Right lobe of liver (tissue), 4 donors: ENCODE measurements around the gene PAFAH1B1.

ENCODE experiments used
- POLR2A ChIP-seq: fragments of 450-650 bp; IDR thresholded peaks from one replicate; pipeline ENCODE4 v1.6.1; 2017; ENCODE audit warnings: antibody characterized with exemption, mild to moderate bottlenecking
- TF ChIP-seq, protein P1 (sequence below), 4 donors: fragments of 200-600 bp in 3 of 4; fragments of 450-650 bp in 1 of 4; IDR thresholded peaks; one replicate each; pipeline versions ENCODE4 v1.5.1 to v1.8.0; 2016 to 2022; ENCODE audit warnings: antibody characterized with exemption in 4 of 4, mild to moderate bottlenecking in 2 of 4
- donor health status: DM: no; HTN: no; CAD: no.
- donor health status: DM: no; HTN: no; CAD: no.
- donor health status: DM: no; HTN: yes; CAD: no.

- no peak for TF ChIP-seq POLR2A
- TF ChIP-seq, protein P1, sequence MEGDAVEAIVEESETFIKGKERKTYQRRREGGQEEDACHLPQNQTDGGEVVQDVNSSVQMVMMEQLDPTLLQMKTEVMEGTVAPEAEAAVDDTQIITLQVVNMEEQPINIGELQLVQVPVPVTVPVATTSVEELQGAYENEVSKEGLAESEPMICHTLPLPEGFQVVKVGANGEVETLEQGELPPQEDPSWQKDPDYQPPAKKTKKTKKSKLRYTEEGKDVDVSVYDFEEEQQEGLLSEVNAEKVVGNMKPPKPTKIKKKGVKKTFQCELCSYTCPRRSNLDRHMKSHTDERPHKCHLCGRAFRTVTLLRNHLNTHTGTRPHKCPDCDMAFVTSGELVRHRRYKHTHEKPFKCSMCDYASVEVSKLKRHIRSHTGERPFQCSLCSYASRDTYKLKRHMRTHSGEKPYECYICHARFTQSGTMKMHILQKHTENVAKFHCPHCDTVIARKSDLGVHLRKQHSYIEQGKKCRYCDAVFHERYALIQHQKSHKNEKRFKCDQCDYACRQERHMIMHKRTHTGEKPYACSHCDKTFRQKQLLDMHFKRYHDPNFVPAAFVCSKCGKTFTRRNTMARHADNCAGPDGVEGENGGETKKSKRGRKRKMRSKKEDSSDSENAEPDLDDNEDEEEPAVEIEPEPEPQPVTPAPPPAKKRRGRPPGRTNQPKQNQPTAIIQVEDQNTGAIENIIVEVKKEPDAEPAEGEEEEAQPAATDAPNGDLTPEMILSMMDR (IDR thresholded peaks at IDR 0.05): no peak
These were observed 62.1 kb downstream of the PAFAH1B1 start for GRCh38 chr17:2655546-2655945.
